ENCODE measurements around the gene OR5AK2. TPM values are rescaled to one million over a fixed set of nuclear protein-coding genes. Genes with fewer than 3 reads are reported as not detected.

The OR5AK2 gene, protein sequence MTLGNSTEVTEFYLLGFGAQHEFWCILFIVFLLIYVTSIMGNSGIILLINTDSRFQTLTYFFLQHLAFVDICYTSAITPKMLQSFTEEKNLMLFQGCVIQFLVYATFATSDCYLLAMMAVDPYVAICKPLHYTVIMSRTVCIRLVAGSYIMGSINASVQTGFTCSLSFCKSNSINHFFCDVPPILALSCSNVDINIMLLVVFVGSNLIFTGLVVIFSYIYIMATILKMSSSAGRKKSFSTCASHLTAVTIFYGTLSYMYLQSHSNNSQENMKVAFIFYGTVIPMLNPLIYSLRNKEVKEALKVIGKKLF
- total RNA-seq (2022; extraction: Qiagen RNA extraction; ENCODE audit: low read depth): not detected in 5 replicates

DNA sequence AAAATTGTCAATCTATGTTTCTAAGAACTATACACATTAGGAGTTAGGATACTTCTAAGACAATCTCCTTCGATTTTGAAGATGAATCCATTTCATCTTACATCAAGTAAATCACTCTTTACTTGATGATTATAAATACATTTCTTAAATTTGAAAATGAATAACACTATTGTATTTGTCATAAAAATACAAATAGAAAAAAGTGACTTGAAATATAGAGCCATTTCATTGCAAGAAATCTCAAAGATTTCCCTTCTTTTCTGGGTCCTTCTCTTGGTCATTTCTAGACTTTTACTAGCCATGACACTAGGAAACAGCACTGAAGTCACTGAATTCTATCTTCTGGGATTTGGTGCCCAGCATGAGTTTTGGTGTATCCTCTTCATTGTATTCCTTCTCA lies at the start of gene OR5AK2:
Gene OR5AK2 (plus strand): TSS at position 301 of the 400 bp plus-strand sequence. CDS start 0 bp downstream, at position 301.

Other genes with a start within 250 kb of the OR5AK2 start
- not detected in 5 replicates for gene OR9G4, start 240.2 kb upstream of the OR5AK2 start, total RNA-seq (2022; extraction: Qiagen RNA extraction; ENCODE audit: low read depth)
- gene LRRC55, start 193.0 kb downstream of the OR5AK2 start, total RNA-seq (2022; extraction: Qiagen RNA extraction; ENCODE audit: low read depth): not detected in 5 replicates
- not detected in 5 replicates for gene APLNR, start 248.3 kb downstream of the OR5AK2 start, total RNA-seq (2022; extraction: Qiagen RNA extraction; ENCODE audit: low read depth)

Measured in A549 treated with ZK216348 at 1 μM for 4 hours (cell line).